ENCODE measurements around the gene RARA.

RARA gene

GRCh38 chr17:40317345-40317873, 8.4 kb downstream of the RARA start:
- DNase-seq = no peak

- DNase-seq = peak; percentile 71
Measured at GRCh38 chr17:40317880-40318829, 9.2 kb downstream of the RARA start.

- DNase-seq = no peak
Measured at GRCh38 chr17:40318830-40319391, 9.9 kb downstream of the RARA start.

- DNase-seq = no peak
Measured at GRCh38 chr17:40319651-40320540, 10.9 kb downstream of the RARA start.

GRCh38 chr17:40320756-40321523, 12.0 kb downstream of the RARA start:
- no peak for DNase-seq

GRCh38 chr17:40321524-40321929, 12.5 kb downstream of the RARA start:
- DNase-seq = no peak

- no peak for DNase-seq
Measured at GRCh38 chr17:40321961-40322357, 13.0 kb downstream of the RARA start.

- no peak for DNase-seq
Measured at GRCh38 chr17:40322358-40323315, 13.7 kb downstream of the RARA start.

- no peak for DNase-seq
Measured at GRCh38 chr17:40323391-40324381, 14.7 kb downstream of the RARA start.

GRCh38 chr17:40325156-40326013, 16.4 kb downstream of the RARA start:
- DNase-seq = no peak

GRCh38 chr17:40326014-40326831, 17.2 kb downstream of the RARA start:
- DNase-seq = no peak

GRCh38 chr17:40326832-40327199, 17.8 kb downstream of the RARA start:
- no peak for DNase-seq

- DNase-seq = no peak
Measured at GRCh38 chr17:40327244-40327729, 18.3 kb downstream of the RARA start.

- no peak for DNase-seq
Measured at GRCh38 chr17:40327735-40328385, 18.9 kb downstream of the RARA start.

- DNase-seq = no peak
Measured at GRCh38 chr17:40328386-40328766, 19.4 kb downstream of the RARA start.

GRCh38 chr17:40329839-40330794, 21.1 kb downstream of the RARA start:
- DNase-seq = no peak
